ENCODE measurements around the gene SLC9C2.
"Not testable (repeated sequence)": the region's sequence is repeated elsewhere in the genome, so short reads cannot be mapped to it uniquely, and the experiment has no call there.

Gene SLC9C2

DNA sequence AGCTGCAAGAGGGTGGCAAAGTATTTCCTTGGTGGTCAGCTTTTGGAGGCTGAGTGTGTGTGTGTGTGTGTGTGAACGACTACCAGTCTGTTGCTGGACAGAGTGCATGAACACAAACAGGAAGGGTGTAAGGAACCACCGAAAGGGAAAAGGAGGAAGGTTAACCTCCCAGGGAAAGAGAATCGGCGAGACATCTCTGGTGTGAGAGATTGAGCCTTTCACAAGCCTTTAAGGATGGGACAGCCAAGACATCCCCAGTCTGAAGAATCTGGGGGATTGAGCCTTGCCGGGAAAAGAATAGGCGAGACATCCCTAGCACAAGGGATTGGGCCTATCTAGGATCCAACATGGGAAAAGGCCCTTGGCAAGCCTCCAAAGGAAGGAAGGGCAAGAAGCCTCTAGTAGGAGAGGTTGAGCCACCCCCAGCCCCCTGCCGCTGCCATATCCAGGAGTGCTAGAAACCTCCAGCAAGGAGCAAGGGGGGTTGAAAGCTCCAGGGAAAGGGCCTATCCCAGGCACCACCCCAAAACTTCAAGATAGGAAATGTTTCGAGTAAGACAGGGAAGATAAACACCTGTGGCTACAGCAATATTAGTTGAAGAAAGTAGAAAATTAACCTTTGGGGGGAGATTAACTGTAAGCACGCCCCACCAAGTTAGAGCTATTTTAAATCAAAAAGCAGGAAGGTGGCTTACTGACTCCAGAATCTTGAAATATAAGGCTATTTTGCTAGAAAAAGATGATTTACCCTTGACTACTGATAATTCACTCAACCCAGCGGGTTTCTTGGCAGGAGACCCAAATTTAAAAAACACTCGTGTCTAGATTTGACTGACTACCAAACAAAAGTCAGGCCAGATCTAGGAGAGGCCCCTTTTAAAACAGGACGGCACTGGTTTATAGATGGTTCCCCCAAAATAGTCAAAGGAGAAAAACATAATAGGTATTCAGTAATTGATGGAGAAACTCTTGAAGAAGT, 35.5 kb upstream of the SLC9C2 start:
- TF ChIP-seq, protein P1, sequence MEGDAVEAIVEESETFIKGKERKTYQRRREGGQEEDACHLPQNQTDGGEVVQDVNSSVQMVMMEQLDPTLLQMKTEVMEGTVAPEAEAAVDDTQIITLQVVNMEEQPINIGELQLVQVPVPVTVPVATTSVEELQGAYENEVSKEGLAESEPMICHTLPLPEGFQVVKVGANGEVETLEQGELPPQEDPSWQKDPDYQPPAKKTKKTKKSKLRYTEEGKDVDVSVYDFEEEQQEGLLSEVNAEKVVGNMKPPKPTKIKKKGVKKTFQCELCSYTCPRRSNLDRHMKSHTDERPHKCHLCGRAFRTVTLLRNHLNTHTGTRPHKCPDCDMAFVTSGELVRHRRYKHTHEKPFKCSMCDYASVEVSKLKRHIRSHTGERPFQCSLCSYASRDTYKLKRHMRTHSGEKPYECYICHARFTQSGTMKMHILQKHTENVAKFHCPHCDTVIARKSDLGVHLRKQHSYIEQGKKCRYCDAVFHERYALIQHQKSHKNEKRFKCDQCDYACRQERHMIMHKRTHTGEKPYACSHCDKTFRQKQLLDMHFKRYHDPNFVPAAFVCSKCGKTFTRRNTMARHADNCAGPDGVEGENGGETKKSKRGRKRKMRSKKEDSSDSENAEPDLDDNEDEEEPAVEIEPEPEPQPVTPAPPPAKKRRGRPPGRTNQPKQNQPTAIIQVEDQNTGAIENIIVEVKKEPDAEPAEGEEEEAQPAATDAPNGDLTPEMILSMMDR (IDR thresholded peaks at IDR 0.05): no peak
- no peaks in the 10 kb centered on the region for H3K36me3 ChIP-seq
- no peak overlapping the region for H3K27ac ChIP-seq

DNA sequence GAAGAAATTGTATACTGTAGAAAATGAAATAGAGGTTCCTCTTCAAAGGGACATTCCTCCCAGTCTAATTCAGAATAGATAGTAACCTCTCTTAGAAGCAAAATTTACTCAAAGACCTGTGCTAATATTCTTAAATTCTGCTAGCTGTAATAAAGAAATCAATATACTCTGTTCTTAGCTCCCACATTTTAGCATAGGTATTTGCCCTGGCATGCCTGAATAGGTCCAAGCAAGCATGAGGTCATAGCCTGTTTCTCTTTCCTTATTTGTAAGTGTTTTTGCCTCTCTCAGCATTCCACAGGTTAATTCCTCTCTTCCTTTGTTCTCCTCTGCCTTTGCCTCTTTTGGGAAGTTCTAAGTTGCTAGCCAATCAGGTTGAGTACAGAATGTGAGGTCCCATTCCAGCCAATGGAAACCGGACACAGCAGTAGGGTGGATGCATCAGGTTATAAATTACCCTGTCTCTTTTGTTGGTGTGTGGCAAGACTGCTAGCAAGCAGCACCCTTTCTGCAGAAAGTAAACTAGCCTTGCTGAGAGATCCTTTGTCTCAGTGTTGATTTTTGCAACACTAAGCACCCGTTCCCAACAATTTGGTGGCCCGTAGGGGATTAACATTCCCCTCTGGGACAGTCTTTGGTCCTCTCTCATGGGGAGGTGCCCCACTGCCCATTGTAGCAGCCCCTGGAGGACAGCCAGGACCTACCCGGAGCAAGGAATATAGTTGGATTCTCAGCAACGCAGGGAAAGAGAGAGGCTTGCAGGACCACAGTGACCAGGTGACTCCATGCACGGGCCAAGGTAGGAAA, 34.6 kb upstream of the SLC9C2 start:
- H3K27ac ChIP-seq; H3K4me1 ChIP-seq (ENCODE audit: control insufficient read depth in 1 of 2, insufficient read depth in 1 of 2, low read depth in 1 of 2, low read length in 1 of 2); H3K9me3 ChIP-seq; H3K27me3 ChIP-seq; H3K4me3 ChIP-seq (ENCODE audit: low read depth in 1 of 2, low read length in 1 of 2); H3K36me3 ChIP-seq: not testable (repeated sequence)

More for the DNA sequence above, 35.5 kb upstream of the SLC9C2 start:
- H3K4me3 ChIP-seq (ENCODE audit: low read depth in 1 of 2, low read length in 1 of 2): no peak overlapping the region
- H3K4me1 ChIP-seq (ENCODE audit: control insufficient read depth in 1 of 2, insufficient read depth in 1 of 2, low read depth in 1 of 2, low read length in 1 of 2): no peaks in the 10 kb centered on the region
- H3K27me3 ChIP-seq: no peaks in the 10 kb centered on the region
- no peaks in the 10 kb centered on the region for H3K9me3 ChIP-seq

DNA sequence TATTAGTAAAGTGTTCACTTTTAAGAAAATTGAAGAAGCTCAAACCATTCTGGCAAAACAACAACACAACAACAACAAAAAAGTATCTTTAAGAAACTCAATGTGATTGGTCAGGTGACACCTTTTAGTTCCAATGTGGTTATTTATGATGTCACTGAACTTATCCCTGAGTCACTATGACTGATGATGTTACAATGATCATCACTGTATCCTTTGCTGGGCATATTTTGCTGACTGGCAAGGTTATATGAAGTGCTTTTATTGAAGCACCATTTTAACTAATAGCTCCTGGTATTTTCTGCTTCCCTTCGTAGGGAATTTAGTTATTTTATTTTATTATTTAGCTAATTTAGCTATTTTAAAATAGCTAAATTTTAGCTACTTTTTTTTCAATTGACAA, 32.2 kb upstream of the SLC9C2 start, which contains the start of gene TEX50:
Gene TEX50 (plus strand): TSS at position 223 of the 400 bp plus-strand sequence. CDS start 184 bp downstream, outside the sequence.
- TF ChIP-seq, protein P1 (IDR thresholded peaks at IDR 0.05): no peak
- H3K27ac ChIP-seq: no peak within 1 kb of the TSS
- H3K4me3 ChIP-seq (ENCODE audit: low read depth in 1 of 2, low read length in 1 of 2): no peak within 1 kb of the TSS
- no peaks in the 10 kb centered on the region for H3K9me3 ChIP-seq
- H3K4me1 ChIP-seq (ENCODE audit: control insufficient read depth in 1 of 2, insufficient read depth in 1 of 2, low read depth in 1 of 2, low read length in 1 of 2): no peaks in the 10 kb centered on the region
- no peaks in the 10 kb centered on the region for H3K27me3 ChIP-seq
- H3K36me3 ChIP-seq: no peaks in the 10 kb centered on the region

- H3K27ac ChIP-seq: no peak overlapping the region
- H3K36me3 ChIP-seq: no peaks in the 10 kb centered on the region
- H3K9me3 ChIP-seq: no peaks in the 10 kb centered on the region
- no peak overlapping the region for H3K4me3 ChIP-seq (ENCODE audit: low read depth in 1 of 2, low read length in 1 of 2)
- H3K4me1 ChIP-seq (ENCODE audit: control insufficient read depth in 1 of 2, insufficient read depth in 1 of 2, low read depth in 1 of 2, low read length in 1 of 2): no peaks in the 10 kb centered on the region
- TF ChIP-seq, protein P1 (IDR thresholded peaks at IDR 0.05): no peak
- H3K27me3 ChIP-seq: no peaks in the 10 kb centered on the region
These were observed 26.0 kb upstream of the SLC9C2 start for GRCh38 chr1:173628888-173629287.

DNA sequence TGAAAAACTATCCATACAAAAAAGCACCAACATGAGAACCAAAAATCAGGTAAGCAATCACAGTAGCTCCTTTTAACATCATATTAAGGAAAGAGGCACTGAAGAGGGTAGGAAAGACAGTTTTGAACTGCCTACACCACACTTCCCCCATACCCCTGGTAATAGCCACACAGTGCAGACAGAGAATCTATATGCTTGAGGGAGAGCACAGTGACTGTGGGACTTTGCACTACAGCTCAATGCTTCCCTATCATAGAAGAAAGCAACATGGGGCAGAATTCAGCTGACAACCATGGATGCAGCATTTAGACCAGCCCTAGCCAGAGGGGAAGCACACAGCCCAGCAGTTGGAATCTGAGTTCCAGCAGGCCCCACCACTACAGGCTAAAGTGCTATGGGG, 24.4 kb upstream of the SLC9C2 start:
- no peaks in the 10 kb centered on the region for H3K9me3 ChIP-seq
- TF ChIP-seq, protein P1 (IDR thresholded peaks at IDR 0.05): no peak

More for the DNA sequence above, 24.4 kb upstream of the SLC9C2 start:
- H3K36me3 ChIP-seq: no peaks in the 10 kb centered on the region
- H3K4me3 ChIP-seq (ENCODE audit: low read depth in 1 of 2, low read length in 1 of 2): no peak overlapping the region
- H3K27me3 ChIP-seq: no peaks in the 10 kb centered on the region
- no peaks in the 10 kb centered on the region for H3K4me1 ChIP-seq (ENCODE audit: control insufficient read depth in 1 of 2, insufficient read depth in 1 of 2, low read depth in 1 of 2, low read length in 1 of 2)
- no peak overlapping the region for H3K27ac ChIP-seq
